K562 (cell line): ENCODE data around the gene SETMAR. TPM values are rescaled to one million over a fixed set of nuclear protein-coding genes. Genes with fewer than 3 reads are reported as not detected.

ENCODE experiments used
- ARHGAP35 ChIP-seq: fragments of 450-650 bp; IDR thresholded peaks from 2 replicates; pipeline ENCODE4 v1.6.1; 2018; ENCODE audit not compliant: partially characterized antibody
- ETV6 ChIP-seq, 3 experiments: fragments of 150-350 bp in 1 of 3; sonication (generic) in 1 of 3; formaldehyde crosslinking in 1 of 3; IDR thresholded peaks; 2 replicates each; pipeline versions ENCODE4 v1.6.1 to v1.8.0; 2014 to 2022; ENCODE audit warnings: borderline replicate concordance in 2 of 3, low read depth in 2 of 3, antibody characterized with exemption in 1 of 3, low read length in 1 of 3, mild to moderate bottlenecking in 1 of 3, missing genetic modification reagents in 1 of 3
- FOXJ2 ChIP-seq: fragments of 200-800 bp; sonication (Bioruptor generic); IDR thresholded peaks from 2 replicates; pipeline ENCODE4 v1.6.1; 2016; ENCODE audit warnings: missing genetic modification characterization, missing compliant biosample characterization
- HEY1 ChIP-seq: fragments of 250-450 bp; sonication (Bioruptor Pico); IDR thresholded peaks from 2 replicates; pipeline ENCODE4 v1.5.0; 2020; ENCODE audit warnings: mild to moderate bottlenecking, moderate library complexity, borderline replicate concordance
- HMG20A ChIP-seq: fragments of 450-650 bp; formaldehyde crosslinking; conservative IDR thresholded peaks from 2 replicates; pipeline ENCODE4 v1.4.0; 2020; ENCODE audit warnings: mild to moderate bottlenecking, mixed read lengths
- IFI16 ChIP-seq: fragments of 250-450 bp; sonication (Bioruptor Pico); IDR thresholded peaks from 2 replicates; pipeline ENCODE4 v2.1.2; 2022; ENCODE audit warnings: mild to moderate bottlenecking, inconsistent platforms
- KAT2B ChIP-seq: IDR thresholded peaks from one replicate; pipeline ENCODE4 v1.6.1; 2012; ENCODE audit warnings: low read depth, mild to moderate bottlenecking, control low read depth, inconsistent platforms, low read length, moderate library complexity
- KAT8 ChIP-seq: fragments of 450-650 bp; IDR thresholded peaks from 2 replicates; pipeline ENCODE4 v1.6.1; 2016; ENCODE audit warnings: low read depth, mild to moderate bottlenecking
- KDM4B ChIP-seq, 2 experiments: fragments of 450-650 bp in 1 of 2; sonication (generic) in 1 of 2; IDR thresholded peaks; 2 replicates each; pipeline ENCODE4 v1.6.1; 2016 to 2017; ENCODE audit warnings: borderline replicate concordance in 2 of 2, antibody characterized with exemption in 1 of 2, low read depth in 1 of 2, mild to moderate bottlenecking in 1 of 2
- MAFG ChIP-seq: fragments of 450-650 bp; conservative IDR thresholded peaks from 2 replicates; pipeline ENCODE4 v1.6.1; 2016; ENCODE audit warnings: missing genetic modification characterization, missing compliant biosample characterization
- MLLT1 ChIP-seq, 2 experiments: fragments of 450-650 bp; IDR thresholded peaks; 2 replicates each; pipeline ENCODE4 v1.6.1; 2016
- NFRKB ChIP-seq: fragments of 450-650 bp; IDR thresholded peaks from 2 replicates; pipeline ENCODE4 v1.6.1; 2016; ENCODE audit warnings: low read depth
- PTBP1 ChIP-seq: fragments of 200-400 bp; formaldehyde crosslinking; IDR thresholded peaks from 2 replicates; pipeline ENCODE4 v1.6.1; 2017; ENCODE audit warnings: low read depth, low read length
- RERE ChIP-seq: sonication (generic); formaldehyde crosslinking; IDR thresholded peaks from 2 replicates; pipeline ENCODE4 v1.8.0; 2023; ENCODE audit warnings: missing genetic modification reagents, mild to moderate bottlenecking, borderline replicate concordance
- RNF2 ChIP-seq: sonication (generic); IDR thresholded peaks from 2 replicates; pipeline ENCODE4 v1.6.1; 2016
- STAG1 ChIP-seq: sonication (generic); formaldehyde crosslinking; IDR thresholded peaks from 2 replicates; pipeline ENCODE4 v1.5.0; 2020; ENCODE audit warnings: missing genetic modification reagents, borderline replicate concordance
- TCF7L2 ChIP-seq: fragments of 150-350 bp; IDR thresholded peaks from 2 replicates; pipeline ENCODE4 v1.6.1; 2016; ENCODE audit warnings: low read depth, mild to moderate bottlenecking, low read length, moderate library complexity
- ZBED1 ChIP-seq: IDR thresholded peaks from 2 replicates; pipeline ENCODE4 v1.6.1; 2014
- ZC3H4 ChIP-seq: sonication (generic); formaldehyde crosslinking; IDR thresholded peaks from 2 replicates; pipeline ENCODE4 v1.9.0; 2021; ENCODE audit warnings: missing genetic modification reagents, borderline replicate concordance
- ZNF589 ChIP-seq: fragments of 200-800 bp; sonication (Bioruptor generic); IDR thresholded peaks from 2 replicates; pipeline ENCODE4 v1.6.1; 2016; ENCODE audit warnings: low read depth, missing genetic modification characterization, missing compliant biosample characterization
- polyA plus RNA-seq, 8 experiments: library from polyadenylated mRNA; depleted of rRNA in 4 of 8; stranded (reverse) in 5 of 8; unstranded in 3 of 8; fragments of >200 nt; fragmentation: Nextera tagmentation in 2 of 8; fragmentation: Illumina TruSeq in 1 of 8; extraction: Ambion mirVana in 2 of 8; extraction: Trizol in 1 of 8; gene quantifications; 2 replicates each; pipeline versions ENCODE4 v1.2.1 to v1.2.3, GENCODE V29; 2011 to 2014; ENCODE audit warnings: inconsistent platforms in 1 of 8, missing spikeins in 1 of 8
- total RNA-seq, 7 experiments: library from RNA; depleted of rRNA in 6 of 7; stranded (reverse); fragments of >200 nt in 6 of 7; fragmentation: Illumina TruSeq in 2 of 7; extraction: Trizol in 2 of 7; gene quantifications; 2 replicates each; pipeline versions ENCODE4 v1.2.1 to v1.2.3, GENCODE V29; 2011 to 2021; ENCODE audit warnings: low replicate concordance in 1 of 7

The SETMAR gene
- total and polyA plus RNA-seq, 9 of the 15 experiments (the other 6 are each of a cell fraction or from before 2014, with no cell fraction given) = 5.5 to 25.1 (median 18.2) TPM

- TF ChIP-seq ZC3H4 = no peak
- no peak for TF ChIP-seq KAT2B
- no peak for TF ChIP-seq HMG20A
- TF ChIP-seq MLLT1 (IDR thresholded peaks at IDR 0.05) = 0 out of 4 replicates have a peak, but pooled peaks have one; percentile 19 to 30
- TF ChIP-seq KAT8 = peak; percentile 48; the same call in 1 of the 2 replicates
- TF ChIP-seq IFI16 = no peak
- TF ChIP-seq ZBED1 = no peak
- TF ChIP-seq MAFG (tag) = peak; percentile 99
- TF ChIP-seq NFRKB = no peak; the same call in 1 of the 2 replicates
- TF ChIP-seq RNF2 = no peak
- TF ChIP-seq ARHGAP35 = no peak
- TF ChIP-seq KDM4B (IDR thresholded peaks at IDR 0.05; ENCODE audit: borderline replicate concordance in 2 of 2, low read depth in 1 of 2) = no peak
- no peak for TF ChIP-seq PTBP1
- TF ChIP-seq ETV6 (IDR thresholded peaks at IDR 0.05; ENCODE audit: borderline replicate concordance in 1 of 2, low read depth in 2 of 2, low read length in 1 of 2) = no peak
- TF ChIP-seq ETV6 (CRISPR knock-in tag; IDR thresholded peaks at IDR 0.05; ENCODE audit: borderline replicate concordance) = no peak
- no peak for TF ChIP-seq TCF7L2
- no peak for TF ChIP-seq HEY1 (CRISPR knock-in tag)
- peak; percentile 47; the same call in 1 of the 2 replicates for TF ChIP-seq FOXJ2 (tag)
- no peak for TF ChIP-seq RERE (CRISPR knock-in tag)
- no peak for TF ChIP-seq ZNF589 (CRISPR knock-in tag)
- TF ChIP-seq STAG1 = no peak
These were observed 37.5 kb downstream of the SETMAR start (continued) for GRCh38 chr3:4340411-4341335.
